ENCODE data around the gene WDR64. TPM values are rescaled to one million over a fixed set of nuclear protein-coding genes. Genes with fewer than 3 reads are reported as not detected.

WDR64 gene
- total RNA-seq, 1 donor from 2014 or later, result not detected

DNA sequence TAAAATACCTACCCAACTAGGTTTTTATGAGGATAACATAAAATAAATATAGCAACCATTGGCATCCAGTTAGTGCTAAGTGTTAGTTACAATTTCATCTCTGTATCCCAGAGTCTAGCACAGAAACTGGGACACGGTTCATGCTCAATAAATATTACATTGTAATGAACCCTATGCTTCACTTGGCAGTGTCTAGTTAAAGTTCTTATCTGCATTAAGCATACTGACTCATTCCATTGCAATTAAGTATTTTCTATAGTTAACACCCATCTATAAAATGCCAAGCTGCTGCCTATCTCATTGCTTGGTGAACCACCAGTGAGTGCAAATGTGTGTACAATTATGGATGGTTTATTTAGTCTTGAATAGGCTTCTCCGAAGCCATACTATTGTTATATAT lies 27.1 kb upstream of the WDR64 start:
- Histone ChIP-seq H3K36me3 (ENCODE audit: control insufficient read depth, insufficient read depth, low read length) (no peaks in the 10 kb centered on the region), H3K27me3 (ENCODE audit: control insufficient read depth, insufficient read depth, low read length) (no peaks in the 10 kb centered on the region), H3K4me3 (ENCODE audit: low read depth, low read length) (no peak overlapping the region)
- TF ChIP-seq, protein P1, sequence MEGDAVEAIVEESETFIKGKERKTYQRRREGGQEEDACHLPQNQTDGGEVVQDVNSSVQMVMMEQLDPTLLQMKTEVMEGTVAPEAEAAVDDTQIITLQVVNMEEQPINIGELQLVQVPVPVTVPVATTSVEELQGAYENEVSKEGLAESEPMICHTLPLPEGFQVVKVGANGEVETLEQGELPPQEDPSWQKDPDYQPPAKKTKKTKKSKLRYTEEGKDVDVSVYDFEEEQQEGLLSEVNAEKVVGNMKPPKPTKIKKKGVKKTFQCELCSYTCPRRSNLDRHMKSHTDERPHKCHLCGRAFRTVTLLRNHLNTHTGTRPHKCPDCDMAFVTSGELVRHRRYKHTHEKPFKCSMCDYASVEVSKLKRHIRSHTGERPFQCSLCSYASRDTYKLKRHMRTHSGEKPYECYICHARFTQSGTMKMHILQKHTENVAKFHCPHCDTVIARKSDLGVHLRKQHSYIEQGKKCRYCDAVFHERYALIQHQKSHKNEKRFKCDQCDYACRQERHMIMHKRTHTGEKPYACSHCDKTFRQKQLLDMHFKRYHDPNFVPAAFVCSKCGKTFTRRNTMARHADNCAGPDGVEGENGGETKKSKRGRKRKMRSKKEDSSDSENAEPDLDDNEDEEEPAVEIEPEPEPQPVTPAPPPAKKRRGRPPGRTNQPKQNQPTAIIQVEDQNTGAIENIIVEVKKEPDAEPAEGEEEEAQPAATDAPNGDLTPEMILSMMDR (IDR thresholded peaks at IDR 0.05; ENCODE audit: insufficient read depth, low read length, poor library complexity, severe bottlenecking), result no peak
- DNase-seq (ENCODE audit: low read depth), result no peak

DNA sequence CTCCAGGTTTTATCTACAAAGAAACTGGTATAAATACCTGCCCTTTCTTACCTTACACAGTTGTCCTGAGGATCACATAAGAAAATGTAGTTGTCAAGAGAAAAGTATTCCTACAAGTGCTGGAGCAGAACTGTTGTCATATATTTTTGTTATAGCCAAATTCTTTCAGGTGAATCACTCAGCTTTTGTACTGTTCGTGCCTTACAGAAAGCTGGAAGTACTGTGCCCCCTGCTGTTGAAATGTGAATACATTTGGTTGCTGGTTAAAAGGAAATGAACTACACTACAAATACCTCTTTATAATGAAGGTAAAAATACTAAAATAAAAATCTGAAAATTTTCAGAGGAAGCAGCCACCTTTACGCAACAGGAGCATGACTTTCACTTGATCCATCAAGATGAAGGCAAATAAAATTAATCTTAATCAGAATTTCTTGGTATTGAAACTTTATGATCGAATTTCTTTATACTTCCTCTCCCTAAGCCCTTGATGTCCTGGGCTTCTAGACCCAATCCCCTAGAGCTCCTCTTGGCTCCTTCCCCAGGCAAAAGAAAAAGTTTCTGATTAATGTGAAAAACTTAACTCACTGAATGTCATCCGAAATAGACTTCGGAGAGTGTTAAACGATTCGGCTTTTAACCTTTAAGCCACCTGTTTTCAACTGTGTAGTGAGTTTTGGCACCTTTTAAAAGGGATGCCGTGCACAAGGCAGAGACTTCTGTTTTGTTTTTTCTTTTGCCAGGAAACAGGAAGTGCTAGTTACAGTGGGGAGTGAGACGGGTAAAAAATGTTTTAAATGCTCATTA lies 24.4 kb upstream of the WDR64 start:
- peak; percentile 67 for DNase-seq (ENCODE audit: low read depth)

DNA sequence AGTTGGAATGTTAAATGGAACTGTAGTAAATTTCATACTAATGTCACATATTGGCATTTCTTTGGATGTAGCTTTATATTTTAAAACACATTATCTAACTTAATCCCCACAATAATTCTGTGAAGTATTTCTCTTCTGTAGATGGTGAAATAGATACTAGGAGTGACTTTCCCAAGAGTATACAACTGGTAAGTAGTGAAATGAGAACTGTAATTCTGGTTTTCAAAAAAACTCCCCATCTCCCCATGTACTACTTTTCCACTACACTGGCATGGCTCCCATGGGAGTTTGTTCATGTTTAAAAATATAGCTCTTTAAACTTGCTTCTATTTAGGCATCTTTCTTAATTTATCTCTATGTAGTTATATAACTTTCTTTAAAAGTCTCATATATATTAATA lies 22.1 kb upstream of the WDR64 start:
- TF ChIP-seq, protein P1 (IDR thresholded peaks at IDR 0.05; ENCODE audit: insufficient read depth, low read length, poor library complexity, severe bottlenecking), result no peak
- Histone ChIP-seq H3K36me3 (ENCODE audit: control insufficient read depth, insufficient read depth, low read length) (no peaks in the 10 kb centered on the region), H3K4me3 (ENCODE audit: low read depth, low read length) (no peak overlapping the region), H3K27me3 (ENCODE audit: control insufficient read depth, insufficient read depth, low read length) (no peaks in the 10 kb centered on the region)
- DNase-seq (ENCODE audit: low read depth), result no peak

More for the DNA sequence above, 24.4 kb upstream of the WDR64 start:
- Histone ChIP-seq H3K36me3 (ENCODE audit: control insufficient read depth, insufficient read depth, low read length) (no peaks in the 10 kb centered on the region), H3K4me3 (ENCODE audit: low read depth, low read length) (no peak overlapping the region), H3K27me3 (ENCODE audit: control insufficient read depth, insufficient read depth, low read length) (no peaks in the 10 kb centered on the region)
- TF ChIP-seq, protein P1 (IDR thresholded peaks at IDR 0.05; ENCODE audit: insufficient read depth, low read length, poor library complexity, severe bottlenecking), result peak; percentile 66

DNA sequence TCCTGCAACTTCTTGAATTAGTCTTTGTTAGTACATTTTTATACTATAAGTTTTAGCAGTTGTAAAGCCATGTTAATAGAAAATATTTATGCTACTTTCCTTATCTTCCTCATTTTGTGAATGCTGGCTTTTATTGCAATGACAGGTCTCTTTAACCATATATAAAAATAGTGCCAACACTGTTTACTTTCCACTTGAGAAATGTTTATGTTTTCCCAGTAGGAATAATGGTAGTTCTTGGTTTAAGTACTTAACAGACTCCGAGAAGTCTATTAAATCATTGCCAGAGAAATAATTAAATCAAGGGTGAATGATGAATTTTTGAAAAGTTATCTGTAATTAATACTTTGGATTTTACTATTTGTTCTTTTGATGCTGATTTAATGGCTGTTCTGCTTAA lies 21.6 kb upstream of the WDR64 start:
- no peak overlapping the region for H3K4me3 ChIP-seq (ENCODE audit: low read depth, low read length)
- DNase-seq (ENCODE audit: low read depth), result no peak
- TF ChIP-seq, protein P1 (IDR thresholded peaks at IDR 0.05; ENCODE audit: insufficient read depth, low read length, poor library complexity, severe bottlenecking), result no peak

DNA sequence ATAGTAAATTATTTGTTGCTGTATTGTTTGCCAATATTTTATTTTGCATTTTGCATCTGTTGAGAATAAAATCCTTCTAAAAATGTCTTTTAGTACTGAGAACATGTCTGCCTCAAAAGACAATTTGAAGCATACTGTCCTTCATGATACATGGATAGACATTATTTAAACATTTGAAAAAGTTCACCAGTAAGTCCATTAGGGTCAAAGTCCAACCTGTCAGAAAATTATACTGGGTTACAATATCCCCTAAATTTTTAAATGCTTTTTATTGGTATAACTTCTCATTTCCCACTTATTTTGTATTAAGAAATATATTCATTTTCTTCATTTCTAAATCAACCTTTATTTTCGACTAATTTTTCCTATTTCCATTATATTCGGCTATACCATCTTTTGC lies 21.2 kb upstream of the WDR64 start:
- no peak for DNase-seq (ENCODE audit: low read depth)
- H3K27me3 ChIP-seq (ENCODE audit: control insufficient read depth, insufficient read depth, low read length), result no peaks in the 10 kb centered on the region
- TF ChIP-seq, protein P1 (IDR thresholded peaks at IDR 0.05; ENCODE audit: insufficient read depth, low read length, poor library complexity, severe bottlenecking), result no peak
- no peak overlapping the region for H3K4me3 ChIP-seq (ENCODE audit: low read depth, low read length)
- no peaks in the 10 kb centered on the region for H3K36me3 ChIP-seq (ENCODE audit: control insufficient read depth, insufficient read depth, low read length)

More for the DNA sequence above, 21.6 kb upstream of the WDR64 start:
- Histone ChIP-seq H3K27me3 (ENCODE audit: control insufficient read depth, insufficient read depth, low read length) (no peaks in the 10 kb centered on the region), H3K36me3 (ENCODE audit: control insufficient read depth, insufficient read depth, low read length) (no peaks in the 10 kb centered on the region)

DNA sequence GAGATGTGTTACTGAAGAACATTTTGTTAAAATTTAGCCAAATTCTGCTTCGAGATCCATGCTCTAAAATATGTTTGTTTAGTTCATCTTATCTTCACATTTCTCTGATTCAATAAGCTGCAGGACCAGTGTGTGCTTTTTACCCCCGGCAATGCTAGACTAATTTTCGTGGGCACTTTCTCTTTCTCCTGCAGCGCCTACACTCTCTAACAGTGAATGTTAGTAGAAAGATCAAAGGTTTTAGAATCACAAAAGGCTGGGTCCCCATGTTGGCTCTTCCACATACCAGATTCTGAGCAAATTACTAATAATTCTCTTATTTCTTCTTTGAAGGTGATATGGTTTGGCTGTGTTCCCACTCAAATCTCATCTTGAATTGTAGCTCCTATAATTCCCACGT lies 20.4 kb upstream of the WDR64 start:
- TF ChIP-seq, protein P1 (IDR thresholded peaks at IDR 0.05; ENCODE audit: insufficient read depth, low read length, poor library complexity, severe bottlenecking), result no peak

More for the DNA sequence above, 20.4 kb upstream of the WDR64 start:
- no peaks in the 10 kb centered on the region for H3K36me3 ChIP-seq (ENCODE audit: control insufficient read depth, insufficient read depth, low read length)
- H3K4me3 ChIP-seq (ENCODE audit: low read depth, low read length), result no peak overlapping the region
- DNase-seq (ENCODE audit: low read depth), result no peak
- H3K27me3 ChIP-seq (ENCODE audit: control insufficient read depth, insufficient read depth, low read length), result no peaks in the 10 kb centered on the region
